Measurements from ENCODE around the gene AFG3L2.

The AFG3L2 gene

DNA sequence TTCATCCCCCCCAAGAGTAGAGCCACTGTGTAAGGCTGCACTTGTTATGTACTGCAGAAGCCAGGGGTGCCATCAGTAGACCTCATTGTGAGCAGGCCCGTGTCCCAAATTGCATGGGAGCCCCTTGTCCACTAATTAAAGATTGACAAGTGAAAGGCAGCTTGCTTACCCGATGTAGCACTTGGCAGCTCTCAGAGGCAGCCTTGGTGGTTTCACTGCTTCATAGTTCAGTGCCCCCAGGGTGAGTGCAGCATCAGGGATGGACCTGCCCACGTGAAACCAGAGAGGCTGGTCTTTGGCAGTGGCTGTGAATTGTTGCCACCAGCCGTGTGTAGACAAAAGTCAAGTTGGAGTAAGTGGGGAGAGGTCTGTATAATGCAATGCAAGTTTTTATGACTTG is 55.7 kb downstream of the AFG3L2 start:
- no peak for DNase-seq

DNA sequence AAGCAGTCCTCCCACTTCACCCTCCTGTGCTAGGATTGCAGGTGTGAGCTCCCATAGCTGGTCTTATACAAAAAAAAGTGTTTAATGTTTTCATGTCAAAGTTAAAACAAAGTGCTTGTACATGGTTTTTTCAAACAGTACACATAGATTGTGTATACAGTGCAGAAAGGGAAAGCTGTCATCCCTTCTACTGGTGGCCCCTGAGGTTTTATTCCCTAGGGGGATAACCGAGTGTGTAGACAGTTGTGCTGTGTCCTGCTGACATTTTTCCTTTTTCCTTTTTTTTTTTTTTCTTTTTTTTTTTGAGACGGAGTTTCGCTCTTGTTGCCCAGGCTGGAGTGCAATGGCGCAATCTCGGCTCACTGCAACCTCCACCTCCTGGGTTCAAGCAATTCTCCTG is 58.2 kb downstream of the AFG3L2 start:
- no peak for DNase-seq

DNA sequence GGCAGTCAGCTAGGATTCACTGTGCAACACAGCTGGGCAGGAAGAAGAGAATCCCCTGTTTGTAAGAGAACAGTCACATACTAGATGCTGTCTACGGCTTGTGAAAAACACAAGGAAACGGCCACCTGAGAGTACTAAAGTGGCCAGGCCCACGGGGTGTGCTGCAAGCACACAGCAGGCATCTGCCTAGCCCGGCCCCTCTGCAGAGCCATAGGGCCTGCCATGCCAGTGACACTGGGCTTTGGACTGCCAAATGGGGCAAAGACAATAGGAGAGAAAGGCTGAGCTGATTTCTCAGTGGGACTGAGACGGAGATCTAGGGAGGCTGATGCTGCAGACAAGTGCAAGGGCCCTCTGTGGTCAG is 58.7 kb downstream of the AFG3L2 start:
- DNase-seq: no peak

DNA sequence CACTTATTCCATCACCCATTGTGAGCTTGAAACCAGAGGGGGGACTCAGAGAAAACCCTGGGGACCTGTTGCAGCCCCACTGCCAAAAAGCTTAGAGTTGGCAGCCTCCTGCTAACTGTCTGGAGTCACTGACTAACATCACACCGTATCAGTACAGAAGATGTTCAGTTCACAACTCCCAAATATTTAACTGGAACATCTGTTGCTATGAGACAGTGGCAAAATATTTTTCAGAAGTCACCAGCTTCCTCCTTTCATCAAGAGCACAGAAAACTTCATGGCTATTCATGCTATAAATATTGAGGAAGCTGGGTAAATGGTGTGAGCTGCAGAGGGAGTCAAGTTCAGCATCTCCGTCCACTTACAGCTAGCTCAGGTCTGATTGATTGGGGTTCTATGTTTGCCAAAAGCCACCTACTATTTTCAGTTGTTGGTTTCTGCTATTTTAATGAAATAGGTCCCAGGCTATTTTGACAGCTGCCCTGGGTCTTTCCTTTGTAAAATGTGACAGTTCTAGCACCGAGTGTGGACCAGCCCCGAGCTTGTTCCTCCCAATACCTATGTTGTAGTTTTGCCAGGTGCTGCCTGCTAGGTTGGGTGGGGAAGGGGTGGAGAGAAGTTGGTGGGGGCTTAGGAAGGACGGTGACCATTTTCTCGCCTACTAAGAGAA is 59.2 kb downstream of the AFG3L2 start:
- no peak for DNase-seq

DNA sequence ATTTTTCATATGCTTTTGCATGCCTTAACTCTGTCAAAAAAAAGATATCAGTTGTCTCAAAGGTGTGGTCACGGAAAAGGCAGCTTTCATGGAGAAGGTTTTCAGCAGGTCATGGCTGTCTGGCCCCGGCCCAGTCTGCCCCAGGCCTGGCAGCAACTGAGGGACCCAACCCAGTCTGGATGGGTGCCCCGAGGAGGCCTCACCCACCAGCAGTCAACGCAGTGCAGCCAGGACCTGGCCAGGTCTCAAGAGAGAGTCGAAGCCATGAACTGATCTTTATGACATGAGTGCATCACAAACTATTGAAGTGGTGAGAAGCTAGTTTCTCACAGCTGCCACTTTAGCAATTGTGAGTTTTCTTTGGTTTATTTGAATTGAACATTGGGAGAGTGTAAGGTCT is 61.1 kb downstream of the AFG3L2 start:
- no peak for DNase-seq

DNA sequence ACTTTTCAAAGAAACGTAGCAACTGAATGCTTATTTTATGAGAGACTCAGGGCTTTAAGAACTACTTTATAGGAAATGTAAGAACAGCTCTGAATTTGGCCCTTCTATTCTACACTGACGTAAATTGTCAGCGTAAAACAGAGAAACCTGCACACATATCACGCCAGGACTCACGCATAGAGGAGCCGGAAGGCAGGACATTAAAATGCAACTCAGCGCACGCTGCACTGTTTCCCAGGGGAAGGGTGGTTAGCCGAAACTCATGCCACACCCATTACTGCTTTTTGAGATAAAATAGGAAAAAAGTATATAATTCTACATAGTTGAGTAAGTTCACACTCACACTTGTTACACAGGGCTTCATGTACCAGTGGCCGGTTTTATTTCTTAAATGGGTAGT is 61.5 kb downstream of the AFG3L2 start:
- no peak for DNase-seq

DNA sequence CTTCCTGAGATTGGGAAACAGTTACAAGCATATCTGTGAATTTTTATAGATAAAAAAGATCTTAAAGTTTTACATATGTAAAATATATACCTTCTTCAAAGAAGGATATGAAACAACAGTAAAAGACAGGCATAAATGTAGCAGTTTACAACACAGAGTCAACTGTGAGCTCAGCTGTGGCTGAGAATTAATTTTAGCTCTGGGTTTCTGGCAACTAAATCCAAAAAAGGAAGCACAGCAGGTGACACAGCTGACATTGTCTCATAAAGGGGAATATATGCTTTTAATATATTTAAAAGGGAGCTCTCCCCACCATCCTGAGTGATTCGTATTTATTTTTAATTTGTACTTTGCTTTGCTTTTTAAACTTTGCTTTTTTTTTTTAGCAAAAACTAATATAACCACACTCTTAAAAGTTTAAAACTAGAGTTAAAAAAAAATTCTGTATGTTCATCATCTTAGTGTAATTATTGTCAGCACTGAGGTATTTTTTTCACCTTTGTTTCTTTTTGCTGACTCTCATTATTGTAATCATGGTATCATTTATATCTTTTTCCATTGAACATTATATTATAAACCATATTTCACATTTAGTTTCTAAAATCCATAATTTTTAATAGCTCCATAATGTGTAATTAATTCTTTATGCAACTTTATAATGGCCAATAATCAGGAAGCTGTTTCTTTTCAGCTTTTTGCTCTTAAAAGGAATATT is 62.3 kb downstream of the AFG3L2 start:
- no peak for DNase-seq

DNA sequence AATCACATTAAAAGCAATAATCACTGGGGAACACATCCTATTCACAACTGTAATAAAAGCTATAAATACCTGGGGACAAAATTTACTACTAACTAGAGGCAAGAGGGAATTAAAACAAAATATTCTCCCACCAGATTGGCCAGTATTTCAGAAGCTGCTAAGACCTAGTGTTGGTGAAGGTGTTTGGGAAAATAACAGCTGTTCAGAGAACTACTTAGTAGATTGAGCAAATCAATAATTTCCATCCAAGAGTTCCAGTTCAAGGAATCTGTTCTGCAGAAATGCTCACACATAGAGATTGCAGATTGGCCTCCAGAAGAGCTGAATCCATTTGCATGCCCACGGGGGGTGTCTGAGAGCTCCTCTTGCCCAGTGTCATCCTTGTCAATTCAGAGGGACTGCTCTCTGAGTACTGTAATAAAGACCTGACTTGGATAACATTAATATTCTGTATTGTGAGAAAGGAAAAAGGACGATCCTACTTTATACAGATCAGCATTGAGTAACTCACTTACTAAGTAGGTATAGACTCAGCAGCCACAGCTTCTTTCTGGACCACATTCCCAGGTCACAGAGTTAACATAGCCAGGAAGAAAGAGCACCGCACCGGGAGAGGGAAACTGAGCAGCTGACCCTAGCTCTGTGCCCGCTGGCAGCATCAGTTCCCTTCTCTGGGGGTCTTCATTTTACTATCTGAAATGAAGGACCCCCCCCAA is 63.3 kb downstream of the AFG3L2 start:
- DNase-seq: no peak

DNA sequence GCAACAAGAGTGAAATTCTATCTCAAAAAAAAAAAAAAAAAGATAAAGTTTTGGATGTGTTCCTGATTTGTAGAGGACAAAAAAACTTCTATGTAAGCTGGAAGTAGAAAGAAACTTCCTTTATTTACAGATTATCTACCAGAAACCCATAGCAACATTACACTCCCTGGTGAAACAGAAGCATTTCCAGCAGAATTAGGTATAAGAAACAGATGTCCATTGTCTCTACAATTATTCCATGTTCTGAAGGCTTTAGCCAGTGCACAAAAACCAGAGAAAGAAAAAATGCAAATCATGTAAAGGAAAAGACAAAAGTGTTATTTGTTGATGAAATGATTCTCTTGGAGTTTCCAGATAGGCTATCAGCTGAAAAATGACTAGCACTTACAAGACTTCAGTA is 64.1 kb downstream of the AFG3L2 start:
- no peak for DNase-seq

DNA sequence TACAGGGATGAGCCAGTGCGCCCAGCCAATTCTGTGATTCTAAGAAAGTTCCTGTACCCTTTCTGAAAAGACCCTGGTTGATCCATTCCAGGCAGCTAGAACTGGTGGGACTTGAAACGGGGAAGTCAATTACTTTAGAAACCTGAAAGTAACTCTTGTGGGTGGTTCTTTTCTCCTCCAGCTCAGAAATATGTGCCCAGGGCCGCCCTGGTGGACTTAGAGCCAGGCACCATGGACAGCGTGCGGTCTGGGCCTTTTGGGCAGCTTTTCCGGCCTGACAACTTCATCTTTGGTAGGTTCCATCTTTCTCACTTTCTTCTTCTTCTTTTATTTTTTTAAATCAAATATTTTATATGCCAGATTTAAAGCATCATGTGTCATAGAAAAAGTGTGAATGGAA is 66.3 kb downstream of the AFG3L2 start:
- no peak for DNase-seq

DNA sequence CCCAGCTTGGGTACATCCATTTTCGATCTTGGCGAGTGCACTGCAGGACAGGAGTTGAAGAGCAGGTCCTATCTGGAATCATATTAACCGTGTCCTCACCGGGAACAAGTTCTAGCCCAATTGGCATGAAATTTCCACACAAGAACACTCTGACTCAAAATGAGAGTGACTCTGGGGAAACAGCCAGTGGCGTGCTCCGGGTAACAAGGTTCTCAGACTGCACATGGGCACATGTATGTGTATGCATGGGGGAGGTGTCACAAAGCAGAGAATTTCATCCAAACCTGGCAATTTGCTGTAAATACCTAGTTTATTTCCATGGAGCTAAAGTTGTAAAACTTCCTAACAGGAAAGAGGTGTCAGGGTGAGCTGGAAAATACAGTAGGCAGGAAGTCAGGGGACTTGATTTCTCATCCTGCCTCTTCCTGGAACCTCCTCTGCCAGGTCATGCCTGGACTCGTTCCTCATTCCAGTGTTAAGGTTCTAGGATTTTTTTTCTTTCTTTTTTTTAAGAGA is 67.3 kb downstream of the AFG3L2 start:
- DNase-seq: no peak

DNA sequence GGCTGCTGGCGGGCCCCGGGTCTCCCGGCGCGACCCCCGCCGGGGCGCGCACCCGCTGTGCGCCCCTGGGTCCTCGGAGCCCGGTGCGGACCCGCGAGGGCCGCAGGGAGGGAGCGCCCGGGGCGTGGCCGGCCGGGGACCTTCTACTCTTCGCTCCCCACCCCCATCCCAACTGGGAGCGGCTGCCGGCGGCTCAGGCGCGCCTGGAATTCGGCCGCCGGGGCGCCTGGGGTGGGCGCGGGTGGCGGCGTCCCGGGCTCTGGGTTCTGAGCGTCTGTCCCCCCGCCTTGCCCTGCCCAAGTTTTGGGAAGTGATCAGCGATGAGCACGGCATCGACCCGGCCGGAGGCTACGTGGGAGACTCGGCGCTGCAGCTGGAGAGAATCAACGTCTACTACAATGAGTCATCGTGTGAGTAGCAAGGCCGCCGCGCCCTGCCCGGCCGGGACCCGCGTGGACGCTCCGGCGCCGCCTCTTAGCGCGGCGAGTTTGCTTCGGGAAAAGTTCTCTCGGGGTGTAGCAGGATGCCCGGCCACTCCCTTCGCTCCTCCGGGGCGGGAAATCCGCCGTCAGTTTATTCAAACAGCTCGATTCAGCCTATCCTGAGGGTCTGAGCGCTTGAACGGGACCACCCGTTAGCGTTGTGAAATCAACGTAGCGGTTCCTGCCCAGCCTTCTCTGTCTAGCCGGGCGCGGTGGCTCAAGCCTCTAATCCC is 68.5 kb downstream of the AFG3L2 start:
- DNase-seq: peak; percentile 70

DNA sequence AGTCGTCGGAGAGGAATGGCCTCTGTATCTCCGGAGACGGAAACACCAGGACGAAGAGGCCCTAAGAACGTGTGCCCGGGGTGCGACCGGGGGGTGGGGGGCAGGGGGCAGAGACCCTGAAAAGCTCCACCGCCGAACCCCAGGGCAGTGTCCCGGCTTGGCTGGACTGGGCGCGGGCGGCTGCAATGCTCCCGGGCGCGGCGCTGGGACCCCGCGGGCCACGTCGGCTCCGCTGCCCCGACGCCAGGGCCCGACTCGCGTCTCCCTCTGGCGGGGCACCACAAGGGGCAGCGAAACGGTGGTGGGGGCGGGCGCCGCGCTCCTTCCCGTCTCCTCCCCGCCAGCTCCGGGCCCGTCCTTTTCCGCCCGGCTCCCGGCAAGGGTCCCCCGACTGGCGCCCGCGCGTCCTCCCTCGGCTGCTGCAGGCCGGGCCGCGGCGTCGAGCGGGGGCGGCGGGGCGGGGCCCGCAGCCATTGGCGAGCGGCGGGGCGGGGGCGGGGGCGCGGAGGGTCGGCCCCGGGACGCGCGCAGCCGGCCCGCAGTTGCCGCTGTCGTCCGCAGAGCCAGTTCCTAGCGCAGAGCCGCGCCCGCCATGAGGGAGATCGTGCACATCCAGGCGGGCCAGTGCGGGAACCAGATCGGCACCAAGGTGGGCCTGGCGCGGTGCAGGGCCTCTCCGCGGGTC is 69.2 kb downstream of the AFG3L2 start, which contains the start of gene TUBB6:
Gene TUBB6 (plus strand): TSS at position 541 of the 685 bp plus-strand sequence. CDS start 52 bp downstream, at position 593.
- DNase-seq: peak; percentile 28

DNA sequence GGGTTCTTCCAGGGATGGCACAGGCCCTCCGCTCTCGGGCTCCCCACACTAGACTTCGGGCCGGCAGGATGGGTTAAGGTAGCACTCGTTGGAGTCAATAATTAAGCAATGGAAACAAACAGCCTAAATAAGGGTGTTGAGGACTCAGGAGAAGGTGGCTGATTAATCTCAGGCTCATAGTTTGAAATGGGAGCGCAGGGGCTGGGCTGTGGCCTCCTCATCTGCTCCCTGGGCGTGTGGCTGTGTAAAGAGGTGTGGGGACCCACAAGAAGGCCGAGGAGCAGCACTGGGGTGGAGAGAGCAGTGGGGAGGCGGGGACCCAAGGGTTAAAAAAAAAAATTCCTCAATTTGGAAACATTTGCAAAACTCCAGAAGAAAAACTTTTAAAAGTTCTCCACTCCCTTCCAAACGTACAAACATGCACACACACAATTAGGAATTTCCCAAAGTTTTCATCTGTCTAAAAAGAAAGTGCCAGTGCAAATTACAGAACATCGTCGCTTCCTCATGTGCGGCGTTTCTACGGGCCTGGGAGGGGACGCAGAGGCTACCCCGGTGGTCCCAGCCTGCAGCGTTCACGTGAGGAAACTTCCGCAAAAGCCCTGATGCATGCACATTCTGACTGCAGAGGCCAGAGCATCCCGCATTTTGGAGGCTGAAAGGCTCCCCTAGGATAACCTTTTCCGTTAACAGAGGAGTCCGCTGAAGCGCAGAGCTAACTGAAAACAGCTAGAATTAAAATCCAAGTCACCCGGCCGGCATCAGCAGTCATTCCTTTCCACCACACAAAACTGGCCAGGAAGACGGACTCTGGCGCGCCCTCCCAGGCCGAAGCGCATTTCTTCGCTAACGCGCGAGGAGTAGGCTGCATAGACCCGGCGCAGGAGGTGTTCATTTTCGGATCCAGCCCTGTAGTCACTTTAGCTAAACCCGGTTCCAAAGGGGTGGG is 70.0 kb downstream of the AFG3L2 start:
- DNase-seq: no peak

DNA sequence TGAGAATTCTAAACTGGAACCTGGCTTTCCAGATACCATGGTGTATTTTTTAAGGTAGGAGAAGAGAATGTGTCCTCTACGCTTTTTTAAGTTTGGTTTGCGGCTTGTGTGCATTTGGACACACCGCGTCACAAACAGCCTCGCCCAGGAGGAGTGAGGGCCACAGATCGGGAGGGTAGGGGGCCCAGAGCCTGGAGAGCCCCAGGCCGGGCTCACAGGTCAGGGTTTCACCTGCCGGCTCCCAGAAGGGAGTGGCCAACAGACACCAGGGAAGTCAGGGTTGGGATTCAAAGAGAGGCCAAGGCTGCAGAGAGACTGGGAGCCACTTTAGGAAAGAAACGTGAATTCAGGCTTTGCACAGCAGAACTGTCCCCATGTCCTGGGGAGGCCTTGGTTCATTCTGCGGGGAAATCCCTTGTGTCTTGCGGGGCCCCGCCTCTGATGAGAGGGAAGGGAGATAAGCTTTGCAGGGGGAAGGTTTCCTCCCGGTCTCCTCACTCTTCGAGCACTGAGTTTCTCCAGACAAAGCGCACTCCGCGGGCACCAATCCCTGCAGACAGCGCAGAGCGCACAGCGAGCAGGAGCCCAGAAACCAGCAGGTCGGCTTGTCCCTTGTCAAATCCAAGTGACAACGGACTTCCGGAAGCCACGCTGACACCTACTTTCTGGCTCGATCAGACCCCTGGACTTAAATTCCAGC is 70.9 kb downstream of the AFG3L2 start:
- no peak for DNase-seq

DNA sequence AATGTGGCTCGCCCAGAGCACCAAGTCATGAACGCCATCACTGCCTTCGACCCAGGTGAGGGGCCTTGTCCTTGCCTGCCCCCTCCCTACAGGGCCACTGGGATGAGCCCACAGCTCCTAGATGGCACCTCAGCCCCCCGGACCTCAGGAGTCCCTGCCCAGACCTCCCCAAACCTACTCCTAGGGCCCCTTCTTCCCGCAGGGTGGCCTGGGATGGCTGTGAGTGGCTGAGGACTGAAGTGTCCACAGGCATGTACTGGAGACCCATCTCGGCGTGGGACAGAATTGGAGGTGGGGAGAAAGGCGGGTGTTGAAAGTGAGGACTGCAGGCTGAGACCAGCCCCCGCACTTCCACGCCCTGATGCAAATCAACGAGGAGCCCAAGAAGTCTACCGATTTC is 71.8 kb downstream of the AFG3L2 start:
- no peak for DNase-seq

DNA sequence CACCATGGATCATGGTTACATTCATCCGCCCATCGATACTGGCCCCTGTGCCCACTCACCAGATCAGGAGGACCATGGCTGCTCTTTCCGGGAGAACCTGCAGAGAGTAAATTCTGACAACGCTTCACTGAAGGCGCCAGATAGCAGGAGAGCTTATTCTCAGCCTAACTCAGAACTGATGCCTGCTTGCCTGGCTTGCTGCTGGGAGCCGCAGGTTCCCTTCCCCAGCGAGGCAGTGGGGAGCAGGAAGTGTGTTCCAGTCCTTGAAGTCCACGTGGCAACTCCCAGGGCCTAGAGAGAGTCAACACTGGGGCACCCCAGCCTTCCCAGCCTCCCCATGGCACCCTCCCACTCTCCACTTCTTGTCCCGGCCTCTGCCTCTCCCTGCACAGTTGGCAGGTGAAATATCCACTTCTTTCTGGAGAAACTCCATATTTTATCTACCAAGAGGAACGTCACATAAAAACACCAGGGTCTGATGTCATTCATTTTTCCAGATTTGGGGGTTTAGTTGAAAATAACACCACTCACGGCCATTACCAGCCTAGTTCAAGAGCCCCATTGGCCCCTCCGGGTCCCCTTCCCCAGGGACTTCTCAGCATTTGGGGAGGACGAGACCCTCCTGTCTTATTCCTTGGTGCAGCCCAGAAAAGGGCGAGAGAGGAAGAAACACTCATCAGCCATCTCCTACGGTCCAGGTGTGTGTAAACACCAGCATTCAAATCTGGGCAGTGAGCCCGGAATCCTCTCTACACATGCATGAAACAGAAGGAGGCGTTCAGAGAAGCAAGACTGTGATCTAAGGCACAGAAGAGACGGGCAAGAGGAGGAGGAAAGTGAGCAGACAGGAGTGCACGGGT is 72.4 kb downstream of the AFG3L2 start:
- no peak for DNase-seq

DNA sequence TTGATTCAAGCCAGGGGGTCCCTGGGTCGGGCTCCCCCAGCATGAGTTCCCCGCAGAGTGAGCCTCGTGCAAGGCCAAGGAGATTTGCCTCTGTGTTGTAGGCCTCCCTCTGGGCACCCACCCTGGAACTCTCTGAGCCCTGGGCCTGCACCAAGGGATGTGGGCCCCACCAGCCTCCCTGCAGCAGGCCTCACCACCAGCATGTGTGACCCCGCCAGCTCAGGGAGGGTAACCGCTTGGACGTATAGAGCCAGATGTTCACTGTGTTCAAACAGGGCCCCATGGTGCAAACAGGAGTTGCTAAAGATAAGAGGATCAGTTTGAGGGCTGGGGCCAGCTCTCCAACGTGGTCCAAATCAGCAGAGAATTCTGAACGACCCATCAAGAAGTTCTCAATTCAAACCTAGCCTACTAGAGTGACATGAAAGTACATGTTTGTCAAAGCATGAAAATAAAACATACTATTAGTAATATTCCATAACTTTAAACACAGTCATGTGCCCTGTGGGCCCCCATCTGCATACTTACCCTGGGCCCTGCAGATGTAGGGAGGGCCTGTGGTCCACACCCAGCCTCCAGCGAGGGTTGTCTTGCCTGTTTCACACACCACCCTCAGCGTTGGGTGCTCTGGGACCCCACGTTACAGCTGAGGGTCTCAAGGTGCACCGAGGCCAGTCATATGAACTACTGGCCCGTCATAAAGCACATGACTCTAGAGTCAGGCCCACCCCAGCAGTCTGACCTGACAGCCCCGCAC is 74.5 kb downstream of the AFG3L2 start:
- no peak for DNase-seq

Measured in T1000 (cell line).